K562 (cell line): ENCODE results near the gene HSPA1B. TPM values are rescaled to one million over a fixed set of nuclear protein-coding genes. Genes with fewer than 3 reads are reported as not detected.
A peak's percentile ranks its signal among the peaks of the same experiment; 100 is the strongest.

Experiments
- DIDO1 ChIP-seq: fragments of 450-650 bp; IDR thresholded peaks from 2 replicates; pipeline ENCODE4 v1.6.1; 2016; ENCODE audit warnings: low read depth, missing biosample characterization, missing genetic modification characterization
- FOXO4 ChIP-seq: fragments of 450-650 bp; formaldehyde crosslinking; IDR thresholded peaks from 2 replicates; pipeline ENCODE4 v1.4.0; 2020; ENCODE audit warnings: mild to moderate bottlenecking, moderate library complexity
- GTF2F1 ChIP-seq: IDR thresholded peaks from 2 replicates; pipeline ENCODE4 v1.6.1; 2011; ENCODE audit warnings: low read depth, low read length, improper control_type of control experiment
- HDAC3 ChIP-seq: fragments of 450-650 bp; IDR thresholded peaks from 2 replicates; pipeline ENCODE4 v1.6.1; 2018; ENCODE audit warnings: borderline replicate concordance, mild to moderate bottlenecking, moderate library complexity; ENCODE audit not compliant: partially characterized antibody
- HOMEZ ChIP-seq: fragments of 250-450 bp; sonication (Bioruptor Pico); IDR thresholded peaks from 2 replicates; pipeline ENCODE4 v1.4.0; 2020; ENCODE audit warnings: mild to moderate bottlenecking, moderate library complexity
- ILK ChIP-seq: fragments of 450-650 bp; IDR thresholded peaks from 2 replicates; pipeline ENCODE4 v1.6.1; 2016; ENCODE audit warnings: missing genetic modification characterization, low read depth, mild to moderate bottlenecking, missing compliant biosample characterization, moderate library complexity, borderline replicate concordance
- SMARCC2 ChIP-seq: fragments of 450-650 bp; IDR thresholded peaks from 2 replicates; pipeline ENCODE4 v1.6.1; 2017; ENCODE audit warnings: antibody characterized with exemption, moderate library complexity, mild to moderate bottlenecking, low read depth
- TBP ChIP-seq: optimal IDR thresholded peaks from 2 replicates; pipeline ENCODE3; 2011; ENCODE audit warnings: low read depth, low read length, improper control_type of control experiment
- THRAP3 ChIP-seq: fragments of 450-650 bp; IDR thresholded peaks from 2 replicates; pipeline ENCODE4 v1.6.1; 2016; ENCODE audit warnings: mild to moderate bottlenecking, inconsistent platforms, borderline replicate concordance
- USF1 ChIP-seq: sonication (generic); formaldehyde crosslinking; IDR thresholded peaks from 2 replicates; pipeline ENCODE4 v1.9.0; 2022; ENCODE audit warnings: mild to moderate bottlenecking, missing genetic modification reagents
- USF2 ChIP-seq: sonication (generic); formaldehyde crosslinking; IDR thresholded peaks from 2 replicates; pipeline ENCODE4 v1.5.0; 2020; ENCODE audit warnings: missing genetic modification reagents
- ZBTB49 ChIP-seq: sonication (generic); formaldehyde crosslinking; IDR thresholded peaks from 2 replicates; pipeline ENCODE4 v1.8.0; 2022; ENCODE audit warnings: missing genetic modification reagents, mild to moderate bottlenecking, borderline replicate concordance
- ZC3H11A ChIP-seq: IDR thresholded peaks from 2 replicates; pipeline ENCODE4 v1.6.1; 2012; ENCODE audit warnings: low read depth, low read length, improper control_type of control experiment
- ZNF197 ChIP-seq: fragments of 200-800 bp; sonication (Bioruptor generic); IDR thresholded peaks from 2 replicates; pipeline ENCODE4 v1.6.1; 2016; ENCODE audit warnings: low read depth, missing genetic modification characterization, missing compliant biosample characterization
- ZNF224 ChIP-seq: sonication (generic); formaldehyde crosslinking; IDR thresholded peaks from 2 replicates; pipeline ENCODE4 v1.8.0; 2022; ENCODE audit warnings: mild to moderate bottlenecking, missing genetic modification reagents
- ZNF347 ChIP-seq: fragments of 450-650 bp; formaldehyde crosslinking; IDR thresholded peaks from 2 replicates; pipeline ENCODE4 v1.4.0; 2020; ENCODE audit warnings: low read depth, mild to moderate bottlenecking, moderate library complexity
- ZNF436 ChIP-seq: fragments of 250-450, 450-650 bp; sonication (Bioruptor Pico); formaldehyde crosslinking; IDR thresholded peaks from 2 replicates; pipeline ENCODE4 v1.7.0; 2020; ENCODE audit warnings: mild to moderate bottlenecking
- polyA plus RNA-seq, 8 experiments: library from polyadenylated mRNA; depleted of rRNA in 4 of 8; stranded (reverse) in 5 of 8; unstranded in 3 of 8; fragments of >200 nt; fragmentation: Nextera tagmentation in 2 of 8; fragmentation: Illumina TruSeq in 1 of 8; extraction: Ambion mirVana in 2 of 8; extraction: Trizol in 1 of 8; gene quantifications; 2 replicates each; pipeline versions ENCODE4 v1.2.1 to v1.2.3, GENCODE V29; 2011 to 2014; ENCODE audit warnings: inconsistent platforms in 1 of 8, missing spikeins in 1 of 8
- total RNA-seq, 7 experiments: library from RNA; depleted of rRNA in 6 of 7; stranded (reverse); fragments of >200 nt in 6 of 7; fragmentation: Illumina TruSeq in 2 of 7; extraction: Trizol in 2 of 7; gene quantifications; 2 replicates each; pipeline versions ENCODE4 v1.2.1 to v1.2.3, GENCODE V29; 2011 to 2021; ENCODE audit warnings: low replicate concordance in 1 of 7

Gene HSPA1B
- total and polyA plus RNA-seq, 9 of the 15 experiments (the other 6 are each of a cell fraction or from before 2014, with no cell fraction given) = 0.27 to 227 (median 51.2) TPM

- TF ChIP-seq TBP (no peak), DIDO1 (no peak), ZNF197 (CRISPR knock-in tag) (no peak), ZNF347 (CRISPR knock-in tag) (no peak), HOMEZ (CRISPR knock-in tag) (no peak), ZC3H11A (no peak), ZBTB49 (CRISPR knock-in tag) (0 out of 2 replicates have a peak, but pooled peaks have one; percentile 14), FOXO4 (CRISPR knock-in tag) (no peak), THRAP3 (no peak), HDAC3 (no peak), ZNF224 (CRISPR knock-in tag) (no peak), GTF2F1 (no peak), USF2 (CRISPR knock-in tag) (no peak), ILK (tag) (no peak), USF1 (CRISPR knock-in tag) (no peak), SMARCC2 (0 out of 2 replicates have a peak, but pooled peaks have one; percentile 64), ZNF436 (no peak)
These were observed 4.0 kb downstream of the HSPA1B start (continued) for GRCh38 chr6:31831350-31832215.
